ACHN (cell line): ENCODE results near the gene OR51Q1.

Experiments used
- DNase-seq: peaks from one replicate; pipeline ENCODE4 v3.0.0-alpha.2; 2015
- in situ Hi-C: cut with HindIII; loops from 2 replicates; pipeline ENCODE4 v1.10.0; 2017; ENCODE audit warnings: low sequenced_read_pairs, low pct_ligation_motif_present, low pct_unique_long_range_greater_than_20kb

OR51Q1 gene, protein sequence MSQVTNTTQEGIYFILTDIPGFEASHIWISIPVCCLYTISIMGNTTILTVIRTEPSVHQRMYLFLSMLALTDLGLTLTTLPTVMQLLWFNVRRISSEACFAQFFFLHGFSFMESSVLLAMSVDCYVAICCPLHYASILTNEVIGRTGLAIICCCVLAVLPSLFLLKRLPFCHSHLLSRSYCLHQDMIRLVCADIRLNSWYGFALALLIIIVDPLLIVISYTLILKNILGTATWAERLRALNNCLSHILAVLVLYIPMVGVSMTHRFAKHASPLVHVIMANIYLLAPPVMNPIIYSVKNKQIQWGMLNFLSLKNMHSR

DNA sequence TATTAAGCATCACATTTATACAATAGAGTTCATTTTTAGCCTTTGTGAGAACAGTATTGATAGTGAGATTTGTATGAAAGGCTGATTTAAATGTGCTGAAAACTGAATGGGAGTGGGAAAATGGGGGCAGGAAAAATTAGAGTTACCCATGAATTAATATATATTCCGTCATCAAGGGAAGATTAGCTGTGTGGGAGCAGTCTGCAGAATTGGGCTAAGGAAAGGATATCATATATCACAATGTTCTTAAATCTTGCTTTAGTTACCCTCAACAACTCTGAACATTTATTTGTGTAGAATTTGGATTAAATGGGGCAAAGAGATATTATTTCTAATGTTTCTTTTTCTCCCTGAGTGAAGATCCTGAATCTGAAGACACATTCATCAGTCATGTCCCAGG is at the start of gene OR51Q1:
OR51Q1 (plus strand) TSS at position 301 of the 400 bp plus-strand sequence; CDS start at position 391, 90 bp downstream.
- in situ Hi-C loops = no loop called here
- no peak for DNase-seq

DNA sequence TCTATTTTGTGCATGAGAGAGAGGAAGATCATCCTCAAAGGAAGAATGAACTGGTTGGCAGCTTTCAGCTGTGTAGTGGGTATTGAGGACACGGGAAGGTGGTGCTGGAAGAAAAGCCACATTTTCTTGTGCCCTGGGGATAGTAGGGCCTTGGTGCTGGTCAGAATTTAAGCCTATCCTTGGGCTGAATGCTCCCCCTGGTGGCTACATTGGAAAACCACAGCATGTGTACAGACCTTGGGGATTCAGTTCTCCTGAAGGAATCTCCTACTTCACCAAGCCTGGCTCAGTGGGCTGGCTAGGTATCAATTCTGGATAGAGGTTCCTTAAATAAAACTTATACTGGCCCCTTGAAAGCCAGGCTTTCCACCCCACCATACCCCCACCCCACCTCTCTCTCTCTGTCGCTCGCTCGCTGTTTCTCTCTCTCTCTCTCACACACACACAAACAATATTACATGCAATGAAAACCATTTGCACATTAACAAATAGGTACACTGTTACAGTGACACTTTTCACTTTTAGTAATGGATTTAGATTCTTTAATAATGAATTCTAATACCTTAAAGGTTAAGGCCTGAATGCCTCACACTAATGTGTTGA is 41.1 kb upstream of the OR51Q1 start:
- DNase-seq = peak; percentile 60
- in situ Hi-C loops = no loop called here

- no peak for DNase-seq
- in situ Hi-C loops = no loop called here
These were observed 38.3 kb upstream of the OR51Q1 start, which contains the start of gene OR51M1 for GRCh38 chr11:5383576-5383975. OR51M1 (plus strand) TSS chr11:5383812; CDS start chr11:5389399, 5,587 bp downstream.

DNA sequence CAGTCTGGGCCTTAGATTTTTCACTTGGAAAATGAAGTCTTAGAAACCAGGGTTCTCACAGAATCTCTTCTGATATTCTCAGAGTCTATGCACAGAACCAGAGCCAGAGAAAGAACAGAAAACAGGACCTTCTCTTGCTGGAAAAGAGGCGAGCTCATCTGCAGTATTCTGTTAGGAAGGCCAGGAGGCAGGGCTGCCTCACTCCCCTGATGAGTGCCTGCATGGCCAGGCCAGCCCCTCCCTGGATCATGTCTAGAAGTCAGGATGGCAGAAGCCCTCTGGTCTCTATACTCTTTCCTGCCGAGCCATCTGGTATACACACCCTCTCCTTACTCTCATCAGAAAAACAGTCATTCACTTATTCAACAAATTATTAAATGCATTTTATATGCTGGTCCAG is 37.6 kb upstream of the OR51Q1 start:
- DNase-seq = no peak
- in situ Hi-C loops = no loop called here

GRCh38 chr11:5390210-5390609 is 31.7 kb upstream of the OR51Q1 start:
- in situ Hi-C loops = no loop called here
- DNase-seq = no peak

DNA sequence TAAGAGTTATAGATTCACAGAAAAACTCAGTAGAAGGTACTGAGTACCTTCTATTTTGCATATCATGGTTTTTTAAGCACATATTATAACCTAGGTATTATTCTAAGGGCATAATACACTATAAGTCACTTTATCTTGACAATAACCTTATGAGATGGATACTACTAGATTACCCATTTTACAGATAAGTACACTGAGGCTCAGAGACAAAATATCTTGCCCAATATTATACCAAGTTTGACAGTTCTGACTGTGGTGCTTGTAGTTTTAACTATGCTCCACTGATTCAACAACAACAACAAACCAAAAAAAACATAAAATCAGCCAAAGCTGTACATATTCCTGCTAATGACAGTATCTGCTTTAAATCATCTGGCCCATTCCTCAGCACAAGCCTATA is 27.8 kb upstream of the OR51Q1 start:
- in situ Hi-C loops = no loop called here
- DNase-seq = no peak

GRCh38 chr11:5398936-5399335 is 23.0 kb upstream of the OR51Q1 start:
- no peak for DNase-seq
- in situ Hi-C loops = no loop called here

DNA sequence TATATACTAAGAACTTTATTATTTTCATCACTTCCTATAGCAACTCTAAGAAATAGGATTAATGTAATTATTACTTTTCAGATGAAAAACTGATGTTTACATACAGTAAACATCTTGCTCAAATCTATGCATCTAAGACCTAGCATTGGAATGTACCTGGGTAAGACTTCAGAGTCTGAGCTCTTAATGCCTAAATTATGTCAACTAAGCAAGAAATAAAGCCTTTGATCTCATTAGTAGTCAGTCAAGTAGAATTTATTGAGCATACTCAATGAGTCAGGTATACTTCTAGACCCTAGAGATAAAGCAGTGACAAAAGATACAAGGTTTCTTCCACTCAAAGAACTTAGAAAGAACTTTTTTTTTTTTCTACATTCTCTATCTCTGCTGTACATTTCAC is 16.7 kb upstream of the OR51Q1 start:
- in situ Hi-C loops = no loop called here
- DNase-seq = no peak

DNA sequence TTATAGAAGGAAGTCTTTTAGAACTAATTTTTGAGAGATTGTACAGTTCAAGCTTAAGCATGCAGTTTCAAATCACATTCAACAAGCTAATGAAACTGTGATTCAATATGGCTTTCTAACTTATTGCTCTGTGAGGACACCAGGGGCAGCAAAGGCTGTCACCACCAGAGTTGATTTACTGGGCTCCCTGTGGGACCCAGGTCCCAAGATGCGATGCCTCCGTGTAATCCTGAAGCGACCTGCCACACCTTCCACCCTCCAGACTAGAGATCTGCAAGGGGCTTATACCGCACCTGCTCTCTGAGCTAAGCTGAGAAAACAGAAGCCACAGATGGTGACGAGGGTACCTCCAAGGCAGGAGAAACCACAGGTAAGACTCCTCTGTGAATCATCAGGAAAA is 918 bp upstream of the OR51Q1 start:
- no peak for DNase-seq
- in situ Hi-C loops = no loop called here

- DNase-seq = no peak
- in situ Hi-C loops = no loop called here
These were observed 1.2 kb downstream of the OR51Q1 start for GRCh38 chr11:5423131-5423530.

GRCh38 chr11:5441414-5441813 is 19.5 kb downstream of the OR51Q1 start, which contains the start of gene OR51I1:
OR51I1 (minus strand) TSS chr11:5441514; CDS start chr11:5441514, 0 bp downstream.
- in situ Hi-C loops = no loop called here
- no peak for DNase-seq

GRCh38 chr11:5443835-5444393 is 22.0 kb downstream of the OR51Q1 start:
- no peak for DNase-seq
- in situ Hi-C loops = no loop called here

DNA sequence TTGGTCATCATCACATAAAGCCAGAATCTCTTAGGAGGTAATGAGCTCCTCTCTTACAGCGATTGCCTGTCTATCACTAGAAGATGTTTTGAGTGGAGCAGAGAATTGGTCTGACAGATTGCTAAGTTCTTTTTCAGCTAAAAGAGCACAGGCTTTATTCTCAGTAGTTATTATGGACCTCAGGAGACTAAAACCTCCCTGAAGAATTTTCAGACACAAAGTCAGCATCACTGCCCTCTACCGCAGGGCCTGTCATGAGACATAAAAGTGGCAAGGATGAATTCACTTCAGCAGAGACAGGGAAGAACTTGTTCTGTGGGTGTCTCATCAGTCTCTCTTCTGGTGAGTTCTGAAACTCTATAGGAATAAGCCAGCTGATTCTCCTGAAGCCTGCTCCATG is 27.1 kb downstream of the OR51Q1 start, which contains the start of gene OR51I2:
OR51I2 (plus strand) TSS at position 301 of the 400 bp plus-strand sequence. CDS start 4,166 bp downstream, outside the sequence.
- in situ Hi-C loops = no loop called here
- no peak for DNase-seq

DNA sequence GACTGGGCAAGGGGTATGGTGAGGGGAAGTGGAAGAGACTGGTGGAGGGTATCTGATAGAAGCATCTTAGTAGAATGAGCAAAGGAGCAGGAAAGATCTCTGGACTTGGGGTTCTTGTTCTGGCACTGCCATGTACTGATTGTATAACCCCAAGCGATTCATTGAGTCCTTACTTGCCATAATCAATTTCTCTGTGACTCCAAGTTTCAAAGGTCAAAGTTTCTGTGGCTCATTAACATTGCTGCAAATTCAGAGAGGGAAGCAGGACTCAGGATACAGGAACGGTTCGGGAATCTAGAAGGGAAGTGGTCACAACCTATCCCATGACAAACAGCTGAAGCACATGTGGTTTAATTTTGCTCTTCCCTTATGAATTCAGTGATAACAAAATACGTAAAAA is 27.5 kb downstream of the OR51Q1 start:
- in situ Hi-C loops = no loop called here
- DNase-seq = no peak

DNA sequence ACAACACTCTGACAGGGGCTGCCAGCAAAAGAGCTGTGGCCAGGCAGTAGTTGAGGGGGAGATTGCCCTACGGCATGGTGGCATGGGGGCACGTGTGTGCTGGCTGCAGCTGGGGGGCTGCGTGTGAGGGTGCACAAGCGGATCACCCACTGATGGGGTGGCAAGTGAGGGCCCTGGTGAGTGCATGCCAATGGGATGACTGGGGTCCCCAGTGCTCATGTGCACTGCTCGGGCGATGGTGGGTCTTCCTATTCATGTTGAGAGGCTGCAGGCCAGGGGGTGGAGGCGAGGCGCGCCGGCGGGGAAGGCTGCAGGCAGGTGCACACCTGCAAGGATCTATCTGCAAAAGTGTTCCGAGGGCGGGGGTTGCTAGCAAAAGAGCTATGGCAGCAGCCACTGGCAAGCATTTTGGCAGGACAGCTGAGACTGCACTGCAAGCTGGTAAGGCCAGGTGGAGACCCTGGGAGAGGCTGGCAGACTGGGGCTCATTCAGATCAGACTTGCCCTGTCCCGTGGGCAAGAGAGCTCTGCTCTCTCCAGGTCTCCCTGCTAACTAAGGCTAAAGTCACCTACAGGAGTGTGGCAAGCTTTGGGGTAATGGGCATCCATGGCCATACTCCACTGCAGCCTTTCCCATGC is 39.2 kb downstream of the OR51Q1 start:
- in situ Hi-C loops = no loop called here
- no peak for DNase-seq

DNA sequence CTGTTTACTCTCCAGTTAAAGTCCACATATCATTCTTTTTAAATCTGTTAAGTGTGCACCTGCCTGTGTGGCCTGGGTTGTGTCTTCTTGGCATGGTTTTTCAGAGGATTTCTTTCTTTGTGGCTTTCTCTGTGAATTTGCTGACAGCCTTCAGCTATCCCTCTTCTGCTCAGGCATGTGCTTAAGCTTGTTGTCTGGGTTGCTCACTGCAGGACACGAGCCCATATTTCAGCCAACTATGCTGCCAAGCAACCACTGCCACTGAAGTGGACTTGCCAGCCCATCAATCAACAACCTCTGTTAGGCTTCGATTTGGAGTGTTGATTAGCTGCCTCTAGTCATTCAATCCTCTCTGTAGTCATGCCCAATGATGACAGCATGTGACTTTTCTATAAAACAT is 45.6 kb downstream of the OR51Q1 start:
- in situ Hi-C loops = no loop called here
- no peak for DNase-seq
